DMS153 treated with DMSO at 0.1 percent for 48 hours (cell line): ENCODE results near the gene WEE2.
A peak's percentile ranks its signal among the peaks of the same experiment; 100 is the strongest.
"Not testable (repeated sequence)": the region's sequence is repeated elsewhere in the genome, so short reads cannot be mapped to it uniquely, and the experiment has no call there.

ENCODE experiments used
- DNase-seq: peaks from one replicate; lab custom pipeline; 2025; ENCODE audit not compliant: unreplicated experiment; lab: John Stamatoyannopoulos, UW

Gene WEE2

DNA sequence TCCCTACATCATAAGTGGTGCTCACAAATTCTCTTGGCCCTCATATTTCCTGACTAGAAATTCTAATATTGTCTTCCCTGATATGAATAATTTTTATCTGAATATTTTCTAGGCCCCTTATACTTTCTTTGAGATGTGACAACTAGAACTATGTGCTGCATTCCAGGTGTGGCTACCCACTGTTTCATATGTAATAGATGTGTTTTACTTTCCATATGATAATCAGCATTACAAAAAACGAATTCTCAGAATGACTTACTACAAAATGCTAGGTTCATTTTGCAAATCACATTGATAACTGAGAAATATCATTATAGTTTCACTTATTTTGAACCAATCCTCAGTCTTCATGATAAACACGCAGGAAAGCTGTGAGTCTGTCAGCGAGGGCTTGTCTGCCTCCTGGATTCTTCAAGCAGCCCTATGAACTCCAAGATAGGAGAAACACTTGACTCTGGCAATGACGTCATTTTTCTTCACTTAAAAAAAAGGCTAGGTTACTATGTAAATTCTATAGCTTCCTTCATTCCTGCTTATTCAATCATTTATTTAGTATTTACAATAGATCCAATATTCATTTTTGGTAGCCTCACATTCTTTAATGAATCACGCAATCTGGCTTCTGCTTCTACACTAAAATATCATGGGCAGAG is 4.6 kb downstream of the WEE2 start:
- DNase-seq: no peak

DNA sequence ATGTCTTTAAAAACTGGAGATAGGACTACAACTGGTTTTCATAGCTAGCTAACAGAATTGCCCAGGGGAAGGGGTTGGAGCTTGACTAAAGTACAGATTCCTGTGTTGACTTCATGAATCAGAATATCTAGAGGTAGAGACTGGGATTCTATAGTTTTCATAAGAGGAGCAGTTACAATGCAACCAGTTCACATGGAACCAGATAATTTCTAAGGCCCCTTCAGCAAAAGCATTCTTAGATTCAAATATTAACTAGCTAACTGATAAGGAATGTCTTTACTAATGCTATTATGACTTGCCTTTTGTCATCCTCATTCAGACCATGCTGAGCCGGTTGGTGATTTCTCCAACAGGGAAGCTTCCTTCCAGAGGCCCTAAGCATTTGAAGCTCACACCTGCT is 5.7 kb downstream of the WEE2 start:
- DNase-seq: no peak

DNA sequence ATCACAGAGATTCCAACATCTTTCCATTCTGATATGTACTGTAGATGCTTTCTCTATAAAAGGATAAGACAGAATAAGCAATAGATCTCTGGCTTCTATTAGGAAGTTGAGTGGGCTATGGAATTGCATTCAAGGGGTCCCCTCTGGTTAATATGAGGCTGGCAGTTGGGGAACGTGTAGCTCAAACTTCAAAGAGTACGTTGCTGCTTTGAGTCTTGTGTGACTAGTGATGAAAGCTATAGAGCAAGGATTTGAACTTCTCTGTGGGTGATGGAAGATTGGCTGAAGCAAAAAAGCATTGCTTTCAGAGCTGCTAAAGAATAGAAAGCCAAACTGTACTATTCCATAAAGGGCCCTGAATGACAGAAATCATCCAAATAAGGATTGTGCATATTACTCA is 6.4 kb downstream of the WEE2 start:
- no peak for DNase-seq

DNA sequence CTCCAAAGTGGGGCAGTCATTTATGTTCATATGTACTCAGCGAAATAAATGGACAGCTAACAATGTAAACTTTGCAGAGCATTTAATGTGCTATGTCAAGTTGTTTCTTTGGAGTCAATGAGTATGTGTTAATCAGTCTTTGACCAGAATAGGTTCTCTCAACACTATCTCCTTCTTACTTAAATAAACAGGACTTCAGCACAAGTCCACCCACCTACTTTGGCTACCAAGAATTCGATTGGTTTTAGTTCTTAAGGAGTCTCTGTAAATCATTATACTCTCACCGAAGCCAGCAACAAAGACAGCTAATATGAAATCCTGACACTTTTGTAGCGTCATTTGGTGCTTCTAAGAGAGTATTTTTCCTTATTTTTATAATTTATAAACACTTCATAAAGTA is 6.9 kb downstream of the WEE2 start:
- DNase-seq: no peak

DNA sequence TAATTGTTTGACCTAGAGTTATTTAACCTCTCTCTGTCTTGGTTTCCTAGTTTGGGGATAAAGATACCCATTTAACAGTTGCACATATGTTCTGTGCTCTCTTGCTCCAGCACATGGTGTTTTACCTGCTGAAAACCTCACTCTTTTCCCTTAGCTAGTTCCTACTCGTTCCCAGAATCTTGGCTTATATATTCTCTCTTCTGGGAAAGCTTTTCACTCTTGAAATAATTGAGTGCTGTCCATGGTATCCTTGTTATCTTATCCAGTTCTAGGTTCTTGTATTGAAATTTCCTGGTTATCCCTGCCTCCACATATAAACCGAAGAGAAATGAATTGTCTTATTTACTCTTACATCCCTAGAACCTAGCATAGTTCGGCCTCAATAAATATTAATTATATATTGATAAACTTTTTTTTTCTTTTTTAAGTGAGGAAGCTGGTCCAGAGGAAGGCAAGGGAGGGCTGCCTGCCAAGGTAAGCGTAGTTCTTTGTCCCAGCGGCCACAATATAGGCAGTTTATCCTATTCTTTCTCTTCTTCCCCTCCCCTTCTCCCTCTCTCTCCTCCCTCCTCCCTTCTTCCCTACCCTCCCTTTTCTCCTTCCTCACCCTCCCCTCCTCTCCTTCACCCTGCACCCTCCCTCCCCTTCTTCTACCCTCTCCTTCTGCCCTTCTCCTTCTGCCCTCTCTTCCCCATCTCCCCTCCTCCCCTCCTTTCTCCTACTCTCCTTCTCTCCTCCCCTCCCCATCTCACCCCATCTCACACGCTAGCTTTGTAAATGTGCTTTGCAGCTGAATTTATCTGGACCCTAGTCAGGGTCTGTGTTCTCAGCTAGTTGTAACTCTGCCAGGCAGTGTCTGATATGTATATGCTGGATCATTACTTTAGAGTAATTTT is 7.9 kb downstream of the WEE2 start:
- DNase-seq: no peak

DNA sequence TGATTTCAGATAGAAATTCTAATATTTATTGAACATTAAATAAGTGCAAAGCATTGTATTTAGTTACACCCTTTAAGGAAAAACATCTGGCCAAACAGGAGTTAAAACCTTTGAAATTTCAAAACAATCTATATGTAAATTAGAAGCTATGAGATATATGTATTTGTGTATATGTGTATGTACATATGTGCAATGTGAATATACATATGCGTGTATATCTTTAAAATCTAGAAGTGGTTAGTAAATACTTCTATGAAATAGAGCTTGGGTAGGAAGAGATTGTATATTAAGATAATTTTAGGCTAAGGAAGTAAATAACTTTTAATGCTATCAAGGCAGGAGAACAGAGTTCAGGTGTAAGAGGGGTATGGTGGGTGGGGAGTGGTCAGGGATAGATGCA is 9.3 kb downstream of the WEE2 start:
- DNase-seq: no peak

DNA sequence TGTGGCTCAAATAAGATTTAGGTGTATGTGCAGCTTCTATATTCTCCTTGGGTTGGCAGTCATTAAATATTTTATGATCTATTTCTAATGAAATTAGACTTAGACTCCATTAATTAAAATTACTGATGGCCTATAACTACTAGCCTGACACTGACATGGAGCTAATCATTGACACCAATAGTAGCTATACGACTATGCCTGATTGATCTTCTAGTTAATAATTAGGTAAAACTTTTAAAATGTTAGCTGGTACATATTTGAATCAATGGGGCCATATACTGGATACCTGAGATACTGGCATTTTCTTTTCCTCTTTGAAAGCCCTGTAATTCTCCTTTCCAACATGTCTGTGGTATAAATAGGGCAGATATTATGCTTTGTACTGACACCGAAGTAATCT is 14.4 kb downstream of the WEE2 start:
- DNase-seq: no peak

DNA sequence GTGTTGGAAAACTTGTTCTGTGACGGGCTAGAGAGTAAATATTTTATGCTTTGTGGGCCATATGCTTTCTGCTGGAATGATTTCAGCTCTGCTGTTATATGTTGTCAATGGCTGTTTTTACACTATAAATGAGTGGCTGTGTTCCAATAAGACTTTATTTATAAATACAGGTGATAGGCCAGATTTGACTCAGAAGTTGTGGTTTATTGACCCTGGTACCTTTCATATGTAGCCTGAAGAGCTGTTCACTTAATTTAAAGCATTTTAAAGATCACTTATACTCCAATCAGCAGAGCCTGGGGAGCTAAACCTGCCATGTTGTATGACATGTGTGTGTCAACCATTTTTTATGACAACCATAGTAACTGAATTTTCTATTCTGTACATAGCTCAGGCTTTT is 20.9 kb downstream of the WEE2 start:
- no peak for DNase-seq

DNA sequence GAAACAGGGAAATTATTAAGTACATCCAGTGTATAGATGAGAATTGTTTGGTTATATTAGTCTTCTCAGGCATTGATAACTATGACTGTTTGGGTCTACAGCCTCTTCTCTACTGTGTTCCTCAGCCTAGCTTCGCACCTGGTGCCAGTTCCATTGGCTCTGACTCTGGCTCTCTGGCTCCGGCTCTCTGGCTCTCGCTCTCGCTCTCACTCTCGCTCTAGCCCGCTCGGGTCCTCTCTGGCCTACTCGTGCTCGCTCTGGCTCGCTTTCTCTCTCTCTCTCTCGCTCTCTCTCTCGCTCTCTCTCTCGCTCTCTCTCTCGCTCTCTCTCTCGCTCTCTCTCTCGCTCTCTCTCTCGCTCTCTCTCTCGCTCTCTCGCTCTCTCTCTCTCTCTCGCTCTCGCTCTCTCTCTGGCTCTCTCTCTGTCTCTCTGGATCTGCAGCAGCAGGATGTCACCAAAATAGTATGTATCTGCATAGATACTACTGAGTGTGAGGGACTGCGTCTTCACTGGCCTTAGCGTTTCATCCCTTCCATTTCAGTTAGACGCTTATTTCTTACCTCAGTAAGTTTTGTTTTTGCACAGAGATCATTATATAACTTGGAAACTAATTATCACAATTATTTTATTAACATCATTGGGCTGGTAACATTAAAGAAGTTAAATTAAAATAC is 23.5 kb downstream of the WEE2 start:
- DNase-seq: no peak

DNA sequence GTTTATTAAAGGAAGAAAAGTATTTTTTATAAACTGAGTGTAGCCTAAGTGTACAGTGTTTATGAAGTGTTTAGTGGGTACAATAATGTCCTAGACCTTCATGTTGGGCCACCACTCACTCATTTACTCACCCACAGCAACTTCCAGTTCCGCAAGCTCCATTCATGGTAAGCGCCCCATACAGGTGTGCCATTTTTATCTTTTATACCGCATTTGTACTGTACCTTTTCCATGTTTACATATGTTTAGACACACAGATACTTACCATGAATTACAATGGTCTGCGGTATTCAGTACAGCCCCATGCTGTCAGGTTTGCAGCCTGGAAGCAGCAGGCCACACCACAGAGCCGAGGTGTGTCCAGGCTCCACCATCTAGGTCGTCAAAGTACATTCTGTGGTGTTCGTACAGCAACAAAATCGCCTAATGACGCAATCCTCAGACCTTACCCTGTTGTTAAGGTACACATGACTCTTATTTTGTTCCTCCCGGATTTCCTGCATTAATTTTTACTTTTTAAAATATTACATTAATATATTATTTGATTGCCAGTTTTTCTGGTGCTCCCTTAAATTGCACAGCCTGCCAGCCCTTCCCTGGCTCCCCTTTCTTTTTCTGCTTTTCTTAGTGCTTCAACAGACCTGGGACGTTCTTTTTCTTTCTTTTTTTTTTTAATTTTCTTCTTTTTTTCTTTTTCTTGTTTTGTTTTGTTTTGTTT is 29.1 kb downstream of the WEE2 start:
- peak; percentile 9 for DNase-seq

DNA sequence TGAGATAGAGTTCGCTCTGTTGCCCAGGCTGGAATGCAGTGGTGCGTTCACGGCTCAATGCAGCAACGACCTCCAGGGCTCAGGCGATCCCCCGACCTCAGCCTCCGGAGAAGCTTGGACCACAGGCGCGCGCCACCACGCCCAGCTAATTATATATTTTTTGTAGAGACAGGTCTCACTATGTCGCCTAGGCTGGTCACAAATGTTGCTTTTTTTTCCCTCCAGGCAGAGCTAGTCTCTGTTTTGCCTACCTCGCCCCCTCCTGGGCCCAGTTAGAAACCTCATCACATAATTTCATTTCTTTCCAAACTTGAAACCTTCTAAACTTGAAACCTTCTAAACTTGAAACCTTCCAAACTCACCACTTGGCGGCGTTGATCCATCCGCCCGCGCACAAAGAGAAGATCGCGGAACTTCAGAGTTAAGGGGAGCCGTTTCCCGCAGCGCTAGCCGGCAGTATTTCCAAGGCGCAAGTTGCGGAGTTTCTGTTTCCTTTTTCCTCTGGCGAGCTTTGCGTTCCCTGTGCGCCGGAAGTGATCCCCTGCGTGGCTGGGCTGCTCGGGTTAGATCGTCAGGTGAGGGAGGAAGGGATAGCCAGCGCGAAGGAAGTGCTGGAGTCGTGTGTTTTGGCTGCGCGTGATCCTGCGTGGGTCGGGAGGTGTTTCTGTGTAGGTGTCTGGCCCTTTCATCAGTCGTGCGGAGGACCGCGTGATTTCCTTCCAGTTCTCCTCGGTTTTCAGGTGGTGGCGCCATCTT is 29.9 kb downstream of the WEE2 start, which contains the start of gene SSBP1:
Gene SSBP1, plus strand, starts transcription at position 523 of the 756 bp plus-strand sequence. CDS start 809 bp downstream, outside the sequence.
- peak; percentile 96 for DNase-seq

DNA sequence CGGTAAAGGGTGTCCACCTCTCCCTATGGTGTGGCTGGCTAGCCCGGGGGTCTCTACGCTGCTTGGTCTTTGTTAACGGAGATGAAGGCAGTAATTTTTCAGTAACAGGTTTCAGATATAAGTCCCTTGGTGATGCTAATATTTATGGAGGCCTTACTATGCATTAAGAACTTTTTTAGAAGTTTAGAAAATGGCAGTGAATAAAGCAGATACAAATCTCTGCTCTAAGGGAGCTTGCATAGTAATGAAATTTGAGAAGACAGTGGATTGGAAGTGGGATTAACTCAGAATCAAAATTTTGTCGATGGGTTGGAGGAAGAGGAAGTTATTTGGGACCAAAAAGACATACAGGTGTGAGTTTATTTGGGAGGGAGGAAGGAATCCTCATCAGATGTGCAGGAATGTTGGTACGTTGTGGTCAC is 30.4 kb downstream of the WEE2 start:
- no peak for DNase-seq

DNA sequence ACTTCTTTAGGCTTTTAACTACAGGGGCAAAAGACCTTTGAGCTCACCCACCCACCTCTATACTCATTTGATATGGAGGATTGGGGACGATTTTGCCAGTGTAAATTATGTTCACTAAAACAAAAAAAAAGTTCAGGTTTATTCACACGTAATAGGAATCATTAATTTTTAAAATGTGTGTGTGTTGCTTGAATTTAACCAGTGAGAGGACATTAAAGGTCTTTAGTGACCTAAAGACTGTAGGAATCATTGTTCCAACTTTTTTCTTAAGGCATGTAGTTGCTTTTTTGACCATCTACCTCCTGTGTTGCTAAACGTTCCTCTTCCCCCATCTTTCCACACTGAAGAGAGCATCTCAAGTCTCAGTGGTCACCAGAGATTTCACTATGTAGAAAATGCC is 31.1 kb downstream of the WEE2 start:
- no peak for DNase-seq

DNA sequence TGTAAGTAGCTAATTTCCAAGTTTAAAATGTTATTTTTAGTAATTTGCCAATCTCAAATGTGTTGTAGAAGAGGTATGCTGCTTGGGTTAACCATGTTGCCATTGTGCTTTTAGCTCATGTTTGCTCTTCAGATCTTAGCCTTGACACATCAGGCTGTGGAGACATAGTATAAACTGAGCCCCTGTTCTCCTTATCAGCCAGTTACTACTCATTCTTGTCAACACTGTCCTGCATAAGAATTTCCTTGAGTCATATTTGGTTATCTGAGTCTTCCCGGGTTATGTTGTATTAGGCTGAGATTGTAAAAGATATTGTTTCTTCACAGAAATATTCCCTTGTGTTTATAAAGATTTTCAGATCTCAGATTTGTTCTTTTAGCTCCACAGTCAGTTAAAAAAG is 34.1 kb downstream of the WEE2 start:
- DNase-seq: no peak

DNA sequence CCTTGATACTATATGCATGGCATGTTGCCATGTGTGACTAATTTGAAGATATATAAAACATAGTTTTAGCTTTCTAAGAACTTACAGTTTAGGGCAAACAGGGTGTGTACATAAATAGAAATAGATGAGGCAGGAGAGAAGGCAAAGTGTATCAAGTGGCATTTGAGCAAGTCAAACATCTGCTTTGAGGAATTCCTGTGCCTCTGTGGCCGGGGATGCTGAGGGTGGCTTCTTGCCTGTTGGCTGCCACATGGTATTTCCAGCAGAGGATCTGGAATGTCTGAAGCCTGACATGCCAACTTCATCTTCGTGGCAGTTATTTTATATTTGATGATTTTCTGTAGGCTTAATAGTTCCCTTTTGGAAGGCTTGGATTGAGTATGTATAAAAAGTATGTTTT is 36.0 kb downstream of the WEE2 start:
- no peak for DNase-seq

DNA sequence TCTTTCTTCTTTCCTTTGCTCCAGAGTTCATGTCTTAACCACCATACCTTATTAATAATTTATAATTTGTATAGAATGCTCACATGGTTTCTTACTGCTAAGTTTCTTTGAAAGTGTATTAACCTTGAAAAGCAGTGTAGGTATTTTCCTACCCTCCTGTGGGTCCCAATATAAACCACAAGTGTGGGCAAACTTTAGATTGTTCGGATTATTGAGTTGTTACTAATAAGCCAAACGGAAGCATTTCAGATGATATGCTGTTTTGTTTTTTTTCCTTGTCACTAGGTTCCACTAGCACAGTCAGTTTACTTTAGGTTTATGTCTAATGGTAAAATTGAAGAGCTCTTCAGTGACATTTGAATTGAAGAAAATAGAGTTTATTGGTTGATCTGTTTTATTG is 40.2 kb downstream of the WEE2 start:
- no peak for DNase-seq

DNA sequence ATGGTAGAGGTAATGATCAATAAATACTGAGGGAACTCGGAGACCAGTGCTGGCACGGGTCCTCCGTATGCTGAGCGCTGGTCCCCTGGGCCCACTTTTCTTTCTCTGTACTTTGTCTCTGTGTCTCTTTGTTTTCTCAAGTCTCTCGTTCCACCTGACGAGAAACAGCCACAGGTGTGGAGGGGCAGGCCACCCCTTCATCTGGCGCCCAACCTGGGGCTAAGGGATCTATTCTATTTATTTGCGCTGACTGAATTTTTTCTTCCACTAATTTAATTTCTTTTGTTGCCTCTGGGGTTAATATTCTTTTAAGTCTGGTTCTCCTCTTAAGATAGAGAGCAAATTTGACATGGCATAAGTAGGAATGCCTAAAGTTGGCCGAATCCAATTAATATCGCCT is 43.8 kb downstream of the WEE2 start:
- DNase-seq: not testable (repeated sequence)

DNA sequence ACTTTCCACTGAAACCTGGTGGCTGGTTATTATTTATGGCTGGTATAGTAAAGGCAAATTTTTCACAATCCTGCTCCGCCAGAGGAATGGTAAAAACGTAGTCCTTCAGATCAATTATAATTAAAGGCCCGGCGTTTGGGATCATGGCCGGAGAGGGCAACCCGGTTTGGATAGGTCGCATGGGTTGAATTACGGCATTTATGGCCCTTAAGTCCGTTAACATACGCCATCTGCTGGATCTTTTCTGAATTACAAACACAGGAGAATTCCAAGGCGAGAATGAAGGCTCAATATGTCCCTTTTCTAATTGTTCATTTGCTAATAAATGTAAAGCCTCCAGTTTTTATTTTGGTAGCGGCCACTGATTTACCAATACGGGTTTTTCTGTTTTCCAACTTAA is 44.5 kb downstream of the WEE2 start:
- DNase-seq: no peak

DNA sequence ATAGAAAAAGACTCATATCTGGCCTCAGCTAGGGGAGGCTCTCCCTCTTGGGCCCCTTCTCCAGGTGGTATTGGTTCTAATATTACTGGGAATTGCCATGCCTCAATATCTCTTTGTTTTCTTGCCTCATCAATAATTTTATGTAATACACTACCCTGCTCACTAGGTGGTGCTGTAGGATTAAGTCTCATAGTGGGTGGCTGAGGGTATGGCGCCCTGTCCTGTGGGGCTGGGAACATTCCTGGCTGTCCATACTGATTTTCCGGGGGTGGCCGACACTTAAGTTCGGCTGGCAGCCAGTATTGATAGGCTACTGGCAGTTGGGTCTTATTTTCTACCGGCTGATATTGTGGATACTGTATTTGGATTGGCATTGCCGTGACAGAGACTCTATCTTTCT is 46.8 kb downstream of the WEE2 start:
- DNase-seq: no peak

DNA sequence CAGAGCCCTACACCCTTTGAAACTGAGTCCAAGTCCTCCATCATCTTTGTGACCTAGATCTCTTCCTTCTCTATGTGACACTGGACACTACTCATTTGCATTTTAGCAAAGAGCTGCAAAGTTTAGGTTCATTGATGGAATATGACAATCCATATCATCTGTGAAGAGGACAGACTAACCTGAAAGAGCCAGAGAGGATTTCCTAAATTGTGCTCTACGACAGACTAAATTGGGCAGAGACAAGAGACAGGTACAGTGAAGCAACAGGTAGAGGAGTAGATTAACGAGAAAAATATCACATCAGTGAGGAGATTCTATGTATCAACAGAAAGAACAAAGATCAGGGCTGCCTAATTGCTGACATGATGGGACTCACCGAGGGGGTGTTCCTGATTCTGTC is 55.6 kb downstream of the WEE2 start, which contains the start of gene TAS2R3:
Gene TAS2R3, plus strand, starts transcription at position 301 of the 400 bp plus-strand sequence. Its CDS starts 62 bp downstream, at position 363.
- DNase-seq: no peak
